Liver (tissue), 3 donors: ENCODE data around the gene OGFOD3.

ENCODE experiments used
- FOXA1 ChIP-seq: IDR thresholded peaks from 2 replicates; pipeline ENCODE4 v1.6.1; 2016; ENCODE audit warnings: antibody characterized with exemption
- JUND ChIP-seq, 2 donors: IDR thresholded peaks; 2 replicates each; pipeline ENCODE4 v1.6.1; 2016; ENCODE audit warnings: antibody characterized with exemption in 2 of 2
- RAD21 ChIP-seq, 2 donors: IDR thresholded peaks; 2 replicates each; pipeline ENCODE4 v1.6.1; 2016; ENCODE audit warnings: antibody characterized with exemption in 2 of 2, mild to moderate bottlenecking in 2 of 2
- TAF1 ChIP-seq: conservative IDR thresholded peaks from 2 replicates; pipeline ENCODE4 v1.6.1; 2016; ENCODE audit warnings: antibody characterized with exemption, mild to moderate bottlenecking
- YY1 ChIP-seq: IDR thresholded peaks from 2 replicates; pipeline ENCODE4 v1.6.1; 2016; ENCODE audit warnings: antibody characterized with exemption, mild to moderate bottlenecking
- TF ChIP-seq, protein P1 (sequence below): IDR thresholded peaks from 2 replicates; pipeline ENCODE4 v1.6.1; 2016; ENCODE audit warnings: antibody characterized with exemption
- TF ChIP-seq, protein P2 (sequence below): fragments of 150-350 bp; IDR thresholded peaks from 2 replicates; pipeline ENCODE4 v1.5.1; 2017; ENCODE audit warnings: improper control_type of control experiment, low read depth, low read length; ENCODE audit not compliant: missing input control
- TF ChIP-seq, protein P3 (sequence below): IDR thresholded peaks from 2 replicates; pipeline ENCODE4 v1.6.1; 2016; ENCODE audit warnings: antibody characterized with exemption
- donor health status: healthy.
- donor health status: healthy.

DNA sequence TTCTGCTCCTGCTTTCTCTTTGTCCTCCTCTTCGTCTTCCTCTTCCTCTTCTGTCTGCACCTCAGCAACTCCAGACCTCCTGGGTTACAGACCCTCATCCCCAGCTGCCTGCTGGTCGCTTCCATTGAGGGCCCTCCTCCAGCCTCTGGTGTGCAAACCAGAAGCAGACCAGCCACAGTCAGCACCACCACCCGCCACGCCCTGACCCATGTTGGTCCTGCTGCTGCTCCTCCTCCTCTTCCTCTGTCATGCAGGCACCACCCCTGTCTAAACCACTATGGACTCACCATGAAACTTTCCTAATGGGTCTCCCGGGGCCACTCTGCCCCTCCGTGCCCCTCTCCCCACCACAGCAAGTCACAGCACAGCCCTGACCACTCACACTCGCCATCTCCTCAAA, 11.4 kb upstream of the OGFOD3 start:
- TF ChIP-seq, protein P1, sequence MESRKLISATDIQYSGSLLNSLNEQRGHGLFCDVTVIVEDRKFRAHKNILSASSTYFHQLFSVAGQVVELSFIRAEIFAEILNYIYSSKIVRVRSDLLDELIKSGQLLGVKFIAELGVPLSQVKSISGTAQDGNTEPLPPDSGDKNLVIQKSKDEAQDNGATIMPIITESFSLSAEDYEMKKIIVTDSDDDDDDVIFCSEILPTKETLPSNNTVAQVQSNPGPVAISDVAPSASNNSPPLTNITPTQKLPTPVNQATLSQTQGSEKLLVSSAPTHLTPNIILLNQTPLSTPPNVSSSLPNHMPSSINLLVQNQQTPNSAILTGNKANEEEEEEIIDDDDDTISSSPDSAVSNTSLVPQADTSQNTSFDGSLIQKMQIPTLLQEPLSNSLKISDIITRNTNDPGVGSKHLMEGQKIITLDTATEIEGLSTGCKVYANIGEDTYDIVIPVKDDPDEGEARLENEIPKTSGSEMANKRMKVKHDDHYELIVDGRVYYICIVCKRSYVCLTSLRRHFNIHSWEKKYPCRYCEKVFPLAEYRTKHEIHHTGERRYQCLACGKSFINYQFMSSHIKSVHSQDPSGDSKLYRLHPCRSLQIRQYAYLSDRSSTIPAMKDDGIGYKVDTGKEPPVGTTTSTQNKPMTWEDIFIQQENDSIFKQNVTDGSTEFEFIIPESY, result no peak
- TF ChIP-seq, protein P2, sequence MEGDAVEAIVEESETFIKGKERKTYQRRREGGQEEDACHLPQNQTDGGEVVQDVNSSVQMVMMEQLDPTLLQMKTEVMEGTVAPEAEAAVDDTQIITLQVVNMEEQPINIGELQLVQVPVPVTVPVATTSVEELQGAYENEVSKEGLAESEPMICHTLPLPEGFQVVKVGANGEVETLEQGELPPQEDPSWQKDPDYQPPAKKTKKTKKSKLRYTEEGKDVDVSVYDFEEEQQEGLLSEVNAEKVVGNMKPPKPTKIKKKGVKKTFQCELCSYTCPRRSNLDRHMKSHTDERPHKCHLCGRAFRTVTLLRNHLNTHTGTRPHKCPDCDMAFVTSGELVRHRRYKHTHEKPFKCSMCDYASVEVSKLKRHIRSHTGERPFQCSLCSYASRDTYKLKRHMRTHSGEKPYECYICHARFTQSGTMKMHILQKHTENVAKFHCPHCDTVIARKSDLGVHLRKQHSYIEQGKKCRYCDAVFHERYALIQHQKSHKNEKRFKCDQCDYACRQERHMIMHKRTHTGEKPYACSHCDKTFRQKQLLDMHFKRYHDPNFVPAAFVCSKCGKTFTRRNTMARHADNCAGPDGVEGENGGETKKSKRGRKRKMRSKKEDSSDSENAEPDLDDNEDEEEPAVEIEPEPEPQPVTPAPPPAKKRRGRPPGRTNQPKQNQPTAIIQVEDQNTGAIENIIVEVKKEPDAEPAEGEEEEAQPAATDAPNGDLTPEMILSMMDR, result no peak
- TF ChIP-seq TAF1 (no peak), YY1 (no peak), RAD21 (IDR thresholded peaks at IDR 0.05) (no peak), JUND (IDR thresholded peaks at IDR 0.05) (no peak), FOXA1 (no peak)
- TF ChIP-seq, protein P3, sequence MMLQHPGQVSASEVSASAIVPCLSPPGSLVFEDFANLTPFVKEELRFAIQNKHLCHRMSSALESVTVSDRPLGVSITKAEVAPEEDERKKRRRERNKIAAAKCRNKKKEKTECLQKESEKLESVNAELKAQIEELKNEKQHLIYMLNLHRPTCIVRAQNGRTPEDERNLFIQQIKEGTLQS, result no peak
